ENCODE measurements around the gene PRELID3B. TPM values are rescaled to one million over a fixed set of nuclear protein-coding genes. Genes with fewer than 3 reads are reported as not detected.

Gene PRELID3B
- 10 to 100 TPM; 66.6 to 86.1 (median 73.9) TPM for polyA plus RNA-seq (ENCODE audit: insufficient read length in 4 of 4)

DNA sequence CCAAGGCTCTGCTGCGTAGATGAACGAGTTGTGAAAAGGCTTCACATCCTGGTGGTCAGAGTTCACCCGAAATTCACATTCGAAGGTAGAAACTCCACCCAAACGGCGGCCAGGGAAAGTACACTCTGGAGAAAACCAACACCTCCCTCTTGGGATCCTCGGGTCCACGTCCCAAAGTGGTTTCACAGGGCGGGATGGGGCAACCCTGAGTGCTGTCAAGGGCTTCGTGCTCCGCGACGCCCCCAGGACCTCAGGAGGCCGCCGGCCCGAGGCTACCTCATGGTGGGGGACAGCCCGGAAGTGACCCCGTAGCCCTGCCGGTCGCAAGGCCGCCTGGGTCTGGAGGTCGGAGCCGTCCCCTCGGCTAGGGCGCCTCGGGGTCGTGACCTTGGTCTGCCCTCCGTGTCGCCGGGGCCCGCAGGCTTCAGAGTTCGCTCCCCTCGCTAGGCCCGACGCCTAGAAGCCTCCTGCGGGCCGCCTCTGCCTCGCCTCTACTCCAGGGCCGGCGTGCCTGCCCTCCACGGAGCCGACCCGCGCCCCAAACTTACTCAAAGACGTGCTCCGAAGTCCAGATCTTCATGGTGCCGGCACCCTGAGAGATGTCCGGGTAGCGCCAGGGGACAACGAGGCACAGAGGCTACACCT lies at the start of gene PRELID3B:
Gene PRELID3B, minus strand, starts transcription at position 636 of the 645 bp plus-strand sequence. Its CDS starts 56 bp downstream, at position 580.
- DNase-seq (ENCODE audit: low read depth in 4 of 4, low spot score in 3 of 4) = no peak

DNA sequence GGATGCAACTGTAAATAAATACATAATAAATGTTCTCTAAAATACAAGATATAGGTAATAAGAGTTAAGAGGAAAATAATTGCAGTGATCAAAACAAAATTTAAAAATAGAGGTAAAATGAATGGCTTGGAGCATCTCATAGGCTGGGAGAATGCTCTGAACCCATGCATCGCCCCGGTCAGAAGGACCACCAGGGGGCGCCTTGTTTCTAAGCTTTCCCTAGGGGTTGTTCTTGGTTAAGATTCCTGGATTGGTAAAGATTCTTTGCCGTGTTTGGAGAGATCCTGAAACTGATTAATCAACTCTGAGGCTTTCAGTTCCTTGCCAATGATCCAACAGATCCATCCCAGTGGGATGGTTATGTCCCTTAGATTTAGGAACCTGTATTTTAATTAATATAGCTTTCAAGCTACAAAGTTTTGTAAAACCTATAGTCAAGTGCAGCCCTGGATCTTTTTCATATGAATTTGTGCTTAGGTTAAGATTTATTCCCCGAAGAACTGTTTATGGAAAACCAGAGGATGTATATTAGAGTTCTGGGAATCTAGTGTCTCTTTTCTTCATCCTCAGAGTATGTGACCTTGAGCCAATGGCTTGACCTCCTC lies 45.3 kb upstream of the PRELID3B start:
- peak; percentile 48 to 60 (median 56) for DNase-seq (ENCODE audit: low read depth in 4 of 4, low spot score in 3 of 4)

DNA sequence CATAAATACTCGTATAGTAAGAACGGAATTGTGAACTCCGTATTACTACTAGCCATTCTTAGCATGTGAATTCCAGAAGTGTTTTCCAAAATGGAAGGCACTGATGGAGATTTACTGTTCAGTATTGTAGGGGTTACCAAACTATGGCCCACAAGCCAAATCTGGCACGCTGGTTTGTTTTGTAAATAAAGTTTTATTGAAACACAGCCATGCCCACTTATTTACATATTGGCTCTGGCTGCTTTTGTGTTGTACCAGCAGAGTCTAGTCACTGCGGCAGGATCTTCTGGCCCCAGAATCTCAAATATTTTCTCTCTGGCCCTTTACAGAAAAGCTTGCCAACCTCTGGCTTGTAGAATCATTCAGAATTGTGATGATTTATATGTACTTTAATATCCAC lies 44.3 kb upstream of the PRELID3B start:
- DNase-seq (ENCODE audit: low read depth in 4 of 4, low spot score in 3 of 4) = no peak

DNA sequence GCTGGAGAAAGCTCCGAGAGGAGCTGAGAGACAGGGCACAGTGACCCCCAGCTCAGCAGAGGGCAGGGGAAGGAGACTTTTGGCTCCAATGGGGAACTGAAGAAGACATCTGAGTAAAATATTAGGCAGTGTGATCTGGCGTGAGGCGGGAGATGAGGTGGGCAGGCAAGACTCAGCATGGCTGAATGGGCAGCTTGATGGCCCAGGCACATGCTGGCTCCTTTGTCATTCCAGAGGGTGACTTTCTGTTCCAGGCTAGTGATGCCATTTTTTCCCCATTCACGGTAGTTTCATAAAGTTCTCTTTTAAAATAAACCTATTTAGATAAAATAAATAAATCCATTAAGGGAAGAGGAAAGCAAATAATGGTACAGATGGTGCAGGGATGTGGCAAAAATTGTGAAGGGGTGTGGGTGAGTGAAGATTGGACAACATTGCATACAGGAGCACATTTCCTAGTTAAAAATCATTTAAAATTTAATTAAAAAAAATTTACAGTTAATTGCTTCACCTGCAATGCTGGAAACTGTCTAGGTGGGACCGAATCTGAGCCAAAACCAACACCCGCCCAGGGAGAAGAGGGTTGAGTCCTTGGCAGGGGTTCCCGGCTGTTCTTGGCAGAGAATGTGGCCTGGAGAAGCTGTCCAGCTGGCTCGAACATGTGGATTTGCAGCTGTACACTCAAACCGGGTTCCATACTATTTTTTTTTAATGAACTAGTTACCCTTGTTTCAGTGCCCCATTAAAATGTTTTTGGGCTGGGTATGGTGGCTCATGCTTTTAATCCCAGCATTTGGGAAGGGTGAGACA lies 41.7 kb upstream of the PRELID3B start:
- no peak for DNase-seq (ENCODE audit: low read depth in 4 of 4, low spot score in 3 of 4)

DNA sequence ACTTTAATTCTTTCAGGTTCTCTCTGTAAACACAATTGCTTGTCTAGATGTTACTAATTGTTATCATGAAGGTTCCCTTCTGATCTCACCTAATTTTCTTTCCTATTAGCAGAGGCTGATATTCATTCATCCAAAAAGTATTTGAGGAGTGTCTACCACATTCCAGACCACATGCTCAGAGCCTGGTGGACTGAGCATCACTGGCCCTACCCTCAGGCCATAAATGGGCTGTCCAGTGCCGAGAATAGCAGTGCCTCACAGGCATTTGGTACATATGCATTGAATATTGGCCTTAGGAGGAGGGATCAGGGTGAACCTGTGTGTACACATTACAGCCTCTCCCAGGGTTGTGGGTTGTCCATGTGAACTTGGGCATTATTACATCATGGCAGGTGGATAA lies 40.4 kb upstream of the PRELID3B start:
- no peak for DNase-seq (ENCODE audit: low read depth in 4 of 4, low spot score in 3 of 4)

DNA sequence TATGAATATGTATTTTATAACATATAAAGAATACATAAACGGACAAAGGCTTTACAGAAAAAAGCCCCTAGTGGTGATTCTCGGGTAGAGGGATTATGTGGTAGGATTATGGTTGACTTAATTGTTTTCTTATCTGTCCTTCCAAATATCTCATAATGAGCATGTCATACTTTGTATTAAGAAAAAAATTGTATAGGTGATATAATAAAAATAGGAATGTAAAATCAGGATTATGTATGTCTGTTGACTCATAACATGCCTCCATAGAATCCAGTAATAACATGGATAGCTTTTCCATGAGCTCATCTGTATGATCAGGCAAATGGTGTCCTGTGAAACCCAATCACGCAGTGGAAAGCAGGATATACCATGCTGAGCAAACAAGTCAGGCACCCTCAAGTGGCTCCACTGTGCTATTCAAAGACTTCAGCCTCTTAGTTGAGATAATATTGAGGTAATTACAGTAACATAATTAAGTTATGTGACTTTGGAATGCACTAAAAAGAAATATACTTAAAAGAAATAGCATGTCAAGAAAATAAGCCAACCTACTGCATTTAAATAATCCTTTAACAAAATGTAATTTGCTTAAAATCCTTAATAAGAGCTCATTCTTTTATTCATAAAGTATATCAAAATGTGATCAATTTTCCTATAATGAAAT lies 39.6 kb upstream of the PRELID3B start:
- no peak for DNase-seq (ENCODE audit: low read depth in 4 of 4, low spot score in 3 of 4)

DNA sequence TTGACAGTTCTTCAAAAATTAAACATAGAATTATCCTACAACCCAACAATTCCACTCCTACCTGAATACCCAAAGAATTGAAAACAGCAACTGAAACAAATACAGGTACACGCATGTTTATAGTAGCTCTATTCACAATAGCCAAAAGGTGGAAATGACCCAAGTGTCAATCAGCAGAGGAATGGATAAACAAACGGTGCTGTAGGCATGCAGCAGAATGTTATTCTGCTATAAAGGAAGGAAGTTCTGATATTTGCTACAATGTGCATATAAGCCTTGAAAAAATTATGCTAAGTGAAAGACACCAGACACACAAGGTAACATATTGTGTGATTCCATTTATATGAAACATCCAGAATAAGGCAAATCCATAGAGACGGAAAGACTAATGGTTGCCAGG lies 38.5 kb upstream of the PRELID3B start:
- DNase-seq (ENCODE audit: low read depth in 4 of 4, low spot score in 3 of 4) = no peak

DNA sequence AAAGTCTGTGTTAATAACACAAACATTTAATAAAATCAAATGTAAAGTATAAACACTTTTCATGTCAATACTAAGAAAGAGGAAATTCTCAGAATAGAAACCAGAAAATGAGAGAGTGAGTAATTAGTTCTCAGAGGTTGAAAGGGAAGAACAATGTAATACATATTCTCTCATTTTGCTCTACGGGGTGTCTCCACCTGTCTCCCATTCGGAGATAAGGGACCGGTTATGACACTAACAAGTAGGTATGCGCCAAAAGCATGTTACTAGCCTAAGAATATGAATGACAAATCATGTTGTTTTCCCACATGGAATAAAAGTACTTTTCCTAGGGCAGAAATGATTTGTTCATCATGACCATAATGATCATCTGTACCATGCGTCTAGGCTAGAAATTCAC lies 35.6 kb upstream of the PRELID3B start:
- DNase-seq (ENCODE audit: low read depth in 4 of 4, low spot score in 3 of 4) = no peak

DNA sequence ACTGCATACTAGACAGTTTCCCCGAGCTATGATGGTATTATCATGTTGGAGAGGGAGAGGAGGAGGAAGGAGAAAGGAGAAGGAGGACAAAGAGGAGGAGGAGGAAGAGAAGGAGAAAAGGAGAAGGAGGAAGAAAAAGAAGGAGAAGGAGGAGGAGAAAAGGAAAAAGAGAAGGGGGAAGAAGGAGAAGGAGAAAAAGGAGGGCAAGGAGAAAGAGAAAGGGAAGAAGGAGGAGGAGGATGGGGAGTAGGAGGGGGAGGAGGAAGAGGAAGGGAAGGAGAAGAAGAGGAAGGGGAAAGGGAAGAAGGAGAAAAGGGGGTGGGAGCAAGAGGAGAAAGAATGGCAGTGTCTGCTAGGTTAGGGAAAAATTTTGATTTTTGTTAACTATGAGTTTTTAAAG lies 35.1 kb upstream of the PRELID3B start:
- DNase-seq (ENCODE audit: low read depth in 4 of 4, low spot score in 3 of 4) = no peak

DNA sequence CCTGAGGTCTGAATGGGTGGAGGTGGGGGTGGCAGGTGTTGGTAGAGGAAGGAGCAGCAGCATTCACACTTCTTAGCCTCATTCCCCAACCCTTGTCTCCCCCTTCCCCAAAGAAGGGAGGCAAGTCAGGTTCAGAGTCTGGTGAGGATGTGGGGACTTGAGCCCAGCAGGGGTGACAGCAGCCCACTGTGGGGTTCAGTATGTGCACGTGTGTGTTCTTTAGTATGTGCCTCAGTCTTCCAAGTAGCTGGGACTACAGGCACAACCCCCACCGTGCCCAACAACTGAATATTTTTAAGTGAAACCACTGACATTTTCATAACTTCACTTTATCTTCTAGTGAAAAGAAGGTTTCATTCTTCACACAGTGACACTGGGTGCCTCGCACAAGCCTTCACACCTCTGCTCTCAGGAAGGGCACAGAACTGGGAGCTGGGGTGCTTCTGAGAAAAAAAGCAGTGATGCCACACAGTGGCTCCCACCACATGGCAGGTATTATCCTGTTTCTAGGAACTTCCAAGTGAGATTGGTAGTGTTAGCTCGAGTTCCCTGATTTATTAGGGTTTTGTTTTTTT lies 33.4 kb upstream of the PRELID3B start:
- DNase-seq (ENCODE audit: low read depth in 4 of 4, low spot score in 3 of 4) = no peak

DNA sequence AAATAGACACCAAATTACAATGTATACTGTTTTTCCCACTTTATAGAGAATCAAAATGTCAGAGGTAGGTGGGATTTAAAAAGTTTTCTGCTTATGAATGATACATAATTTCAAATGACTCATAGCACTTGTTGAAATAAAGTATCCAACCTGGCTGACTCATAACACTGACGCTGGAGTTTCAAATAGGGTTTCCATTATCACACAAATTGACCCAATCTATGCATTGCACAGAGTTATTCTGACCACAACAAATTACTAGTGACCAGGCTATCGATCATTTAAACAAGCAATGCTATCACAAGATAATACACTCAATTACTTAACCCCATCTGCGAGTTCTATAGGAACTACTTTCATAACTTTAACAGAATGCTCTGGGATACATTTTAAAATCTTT lies 31.9 kb upstream of the PRELID3B start:
- DNase-seq (ENCODE audit: low read depth in 4 of 4, low spot score in 3 of 4) = no peak

DNA sequence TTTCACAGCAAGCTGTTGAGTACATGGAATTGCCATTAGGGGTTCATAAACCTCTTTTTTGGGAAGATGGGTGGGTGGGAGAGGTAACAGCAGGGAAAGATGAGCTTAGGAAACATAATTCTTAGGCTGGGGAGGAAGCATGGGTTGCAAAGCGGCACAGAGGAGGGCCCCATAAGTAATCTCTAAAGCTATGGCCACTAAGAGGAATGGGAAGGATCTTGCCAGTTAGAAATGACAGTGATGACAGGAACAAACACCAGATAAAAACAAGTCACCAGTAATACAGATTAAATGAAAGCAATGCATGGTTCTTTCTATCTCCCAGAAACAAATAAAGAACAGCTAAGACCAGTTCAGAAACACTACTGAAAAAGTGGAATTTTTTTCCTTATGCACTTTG lies 31.0 kb upstream of the PRELID3B start:
- DNase-seq (ENCODE audit: low read depth in 4 of 4, low spot score in 3 of 4) = no peak

DNA sequence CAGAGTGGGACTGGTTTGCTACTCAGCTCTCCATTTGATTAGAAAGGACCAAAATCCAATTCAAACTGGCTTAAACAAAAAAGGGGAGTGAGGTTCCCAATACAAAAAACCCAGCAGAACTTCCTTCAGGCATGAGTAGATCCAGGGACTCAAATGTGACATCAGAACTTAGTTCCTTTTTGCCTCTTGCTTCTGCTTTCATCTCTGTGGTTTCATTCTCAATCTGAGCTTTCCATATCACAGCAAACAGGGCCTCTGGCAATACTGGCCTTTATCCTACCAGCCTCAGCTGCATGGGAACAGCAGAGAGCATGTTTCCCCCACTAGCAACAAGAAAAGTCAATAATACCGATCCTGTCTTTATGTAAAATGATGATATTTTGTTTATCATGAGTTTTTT lies 28.6 kb upstream of the PRELID3B start:
- DNase-seq (ENCODE audit: low read depth in 4 of 4, low spot score in 3 of 4) = no peak

DNA sequence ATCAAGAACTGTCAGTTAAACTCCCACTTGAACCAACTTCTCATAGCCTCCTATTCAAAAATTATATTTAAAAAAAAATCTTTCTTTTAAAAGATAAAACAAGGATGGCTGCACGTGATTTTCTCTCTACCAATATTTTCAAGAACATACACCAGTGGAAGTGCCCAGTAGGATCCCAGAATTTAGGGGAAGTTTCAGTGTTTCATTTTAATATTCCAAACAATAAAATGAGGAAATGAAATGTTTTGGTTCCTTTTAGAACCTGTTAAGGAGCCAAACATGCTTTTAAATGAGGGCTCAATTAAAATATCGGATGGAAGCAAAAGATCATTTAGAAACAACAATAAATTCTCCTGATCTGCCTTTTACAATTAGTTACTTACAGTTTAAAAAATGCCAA lies 26.4 kb upstream of the PRELID3B start:
- DNase-seq (ENCODE audit: low read depth in 4 of 4, low spot score in 3 of 4) = no peak

DNA sequence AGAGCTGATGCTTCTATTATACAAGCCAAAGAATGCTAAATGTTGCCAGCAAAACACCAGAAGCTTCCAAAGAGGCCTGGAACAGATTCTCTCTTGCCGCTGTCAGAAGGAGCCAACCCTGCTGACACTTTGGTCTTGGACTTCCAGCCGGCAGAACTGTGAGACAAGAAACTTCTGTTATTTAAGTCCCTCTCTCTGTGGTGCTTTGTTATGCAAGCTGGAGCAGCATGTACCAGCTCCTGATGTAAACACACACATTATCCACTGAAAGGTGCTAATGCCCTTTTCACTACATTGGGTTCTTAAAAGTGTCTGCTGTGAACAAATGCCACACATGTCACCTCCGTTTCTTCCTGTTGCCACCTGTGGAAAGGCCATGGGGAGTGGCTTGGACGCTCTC lies 25.9 kb upstream of the PRELID3B start:
- DNase-seq (ENCODE audit: low read depth in 4 of 4, low spot score in 3 of 4) = no peak

DNA sequence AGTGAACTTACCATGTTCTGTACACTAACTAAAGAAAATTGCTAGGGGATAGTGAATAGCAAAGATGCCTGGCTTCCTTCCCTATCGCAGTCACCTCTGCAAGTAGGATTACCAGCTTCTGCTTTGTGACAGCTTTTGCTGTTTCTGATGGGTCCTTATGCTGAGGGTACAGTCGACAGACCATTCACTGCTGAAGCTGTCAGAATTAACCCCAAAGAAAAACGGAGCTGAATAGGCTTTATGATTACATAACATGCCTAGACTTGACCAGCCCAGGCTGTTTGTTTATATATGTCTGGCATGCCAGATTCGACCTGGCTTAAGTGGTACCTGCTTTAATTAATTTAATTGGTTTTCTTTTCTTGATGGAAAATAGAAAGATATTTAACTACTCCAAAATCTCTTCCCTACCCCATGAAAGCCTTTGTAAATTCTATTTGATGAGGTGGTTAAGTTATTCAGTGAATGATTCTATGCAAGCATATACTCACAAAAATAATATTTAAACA lies 21.7 kb upstream of the PRELID3B start:
- no peak for DNase-seq (ENCODE audit: low read depth in 4 of 4, low spot score in 3 of 4)

DNA sequence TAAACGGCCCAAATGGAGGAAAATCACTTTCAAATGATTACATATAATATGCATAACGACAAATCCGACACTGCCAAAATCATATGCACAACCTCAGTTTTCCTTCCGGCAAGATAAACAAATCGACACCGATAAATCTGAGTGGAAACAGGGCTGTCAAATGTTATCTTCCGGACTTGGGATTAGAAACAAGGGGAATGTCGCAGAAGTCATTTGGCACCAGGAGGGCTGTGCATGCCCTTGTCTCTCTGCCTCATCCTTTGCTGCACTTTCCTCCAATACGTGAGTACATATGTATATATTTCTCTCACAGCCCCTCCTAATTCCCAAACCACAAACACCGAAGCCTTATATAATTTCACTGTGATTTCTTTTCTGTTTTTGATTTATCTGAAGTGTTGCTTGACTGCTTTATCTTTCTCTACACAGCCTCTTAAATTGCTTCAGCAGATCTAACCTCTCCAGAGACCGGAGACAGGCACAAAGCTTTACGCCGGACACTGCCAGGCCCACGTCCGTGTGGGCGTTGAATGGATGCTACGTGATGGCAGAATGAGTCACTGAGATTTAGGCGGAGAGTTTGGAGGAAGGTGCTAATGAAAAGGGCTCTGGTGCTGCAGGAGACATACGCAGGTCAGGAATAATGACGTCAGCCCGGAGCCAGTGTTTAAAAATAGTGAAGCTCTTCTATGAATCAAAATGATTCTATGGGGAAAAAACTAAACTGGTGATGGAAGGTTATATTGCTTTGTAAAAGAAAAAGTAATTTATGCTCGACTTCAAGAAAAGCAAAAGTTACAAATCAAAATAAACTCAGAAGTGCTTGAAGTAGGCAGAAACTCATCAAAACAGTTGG lies 21.0 kb upstream of the PRELID3B start:
- DNase-seq (ENCODE audit: low read depth in 4 of 4, low spot score in 3 of 4) = no peak

DNA sequence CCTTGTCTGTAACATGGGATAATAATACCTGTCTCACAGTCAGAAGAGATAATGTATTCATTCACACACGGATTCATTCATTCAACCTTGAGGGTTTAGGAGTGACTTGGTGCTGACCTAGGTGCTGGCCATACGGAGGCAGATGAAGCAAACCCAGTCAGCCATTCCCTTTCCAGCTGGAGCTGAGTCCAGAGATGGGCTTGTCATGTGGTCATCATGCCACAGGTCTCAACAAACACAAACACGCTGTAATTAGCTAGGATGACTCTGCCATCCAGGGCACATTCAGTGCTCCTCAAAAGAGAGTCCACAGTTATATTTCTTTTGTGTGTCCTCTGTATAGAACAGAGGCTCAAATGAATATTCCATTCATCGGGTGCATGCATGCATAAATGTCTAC lies 19.5 kb upstream of the PRELID3B start:
- DNase-seq (ENCODE audit: low read depth in 4 of 4, low spot score in 3 of 4) = no peak

DNA sequence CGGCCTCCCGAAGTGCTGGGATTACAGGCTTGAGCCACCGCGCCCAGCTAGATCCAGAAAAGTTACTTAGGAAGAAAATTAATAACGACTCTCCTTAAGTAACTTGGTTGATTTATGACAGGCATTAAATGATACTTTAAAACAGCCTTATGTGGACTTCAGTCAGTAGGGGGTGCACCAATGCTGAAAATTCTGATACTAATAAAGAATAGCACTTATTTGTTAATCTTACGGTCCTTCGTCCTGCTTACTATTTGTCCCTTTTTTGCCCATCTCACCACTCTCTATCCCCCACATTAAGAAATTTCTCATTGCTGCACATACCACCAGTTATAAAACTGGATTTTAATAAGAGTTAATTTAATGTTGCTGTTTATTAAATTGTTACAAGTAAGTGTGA lies 12.7 kb upstream of the PRELID3B start:
- no peak for DNase-seq (ENCODE audit: low read depth in 4 of 4, low spot score in 3 of 4)

DNA sequence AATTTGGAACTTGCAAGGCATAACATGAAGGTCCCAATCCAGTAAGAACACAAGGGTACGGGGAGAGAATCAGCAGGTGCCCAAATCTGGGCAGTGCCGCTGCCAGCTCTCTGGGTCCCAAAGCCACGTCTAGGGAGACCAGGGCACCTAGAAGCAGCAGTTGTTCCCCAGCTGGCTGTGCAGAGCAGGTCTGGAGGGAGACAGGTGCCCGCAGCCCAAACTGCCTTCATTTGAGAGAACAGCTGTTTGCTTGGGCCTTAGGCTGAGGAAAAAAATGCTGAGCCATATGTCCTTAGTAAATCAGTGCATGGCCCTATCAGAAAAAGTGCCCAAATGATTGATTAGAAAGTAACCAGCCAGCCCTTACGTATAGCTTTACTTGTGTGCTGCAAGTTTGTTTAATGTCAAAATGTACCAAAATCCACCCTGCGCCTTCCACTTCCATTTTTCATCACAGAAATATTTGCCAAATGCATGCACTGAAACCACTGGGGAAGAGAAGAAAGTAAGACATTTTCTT lies 9.1 kb upstream of the PRELID3B start:
- no peak for DNase-seq (ENCODE audit: low read depth in 4 of 4, low spot score in 3 of 4)
